Upper lobe of left lung (tissue), 4 donors: ENCODE data around the gene VPS13D.

Experiments used
- EP300 ChIP-seq, 4 donors: sonication (generic); formaldehyde crosslinking; IDR thresholded peaks; one replicate each; pipeline ENCODE4 v1.5.1; 2017; ENCODE audit warnings: antibody characterized with exemption in 4 of 4, control low read depth in 2 of 4
- POLR2AphosphoS5 ChIP-seq, 2 donors: sonication (generic); formaldehyde crosslinking; IDR thresholded peaks; one replicate each; pipeline ENCODE4 v1.5.1; 2017; ENCODE audit warnings: antibody characterized with exemption in 2 of 2

DNA sequence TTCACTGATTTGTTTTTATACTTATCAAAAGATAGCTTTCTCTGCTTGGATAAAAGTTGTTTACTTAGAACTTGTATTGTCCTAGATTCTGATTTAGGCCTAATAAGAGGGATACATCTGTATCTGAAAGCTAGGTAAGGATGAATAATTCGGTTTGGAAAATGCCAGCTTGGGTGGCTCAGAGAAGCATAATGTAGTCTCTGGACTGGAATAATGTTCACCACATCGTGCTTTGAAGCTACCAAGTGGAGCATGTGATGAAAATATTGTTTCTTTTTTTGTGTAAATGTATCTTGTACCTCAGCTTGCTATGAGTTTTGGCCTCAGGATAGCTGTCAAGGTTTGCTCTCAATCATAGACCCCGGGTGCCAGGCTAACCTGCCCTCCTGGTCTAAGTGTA lies 49.2 kb downstream of the VPS13D start:
- TF ChIP-seq EP300 (IDR thresholded peaks at IDR 0.05) (no peak), POLR2AphosphoS5 (IDR thresholded peaks at IDR 0.05) (no peak)
